IPS-20b (cell line): ENCODE results near the gene ZNF488.

Source experiments
- H3K27ac ChIP-seq: one replicate; pipeline ENCODE4 v1.5.1; 2013; ENCODE audit warnings: low read length
- H3K27me3 ChIP-seq: 2 replicates; pipeline ENCODE4 v1.6.1; 2013; ENCODE audit warnings: mild to moderate bottlenecking, low read length, inconsistent platforms; ENCODE audit not compliant: insufficient read depth
- H3K36me3 ChIP-seq: 2 replicates; pipeline ENCODE4 v1.6.1; 2013; ENCODE audit warnings: low read depth, mild to moderate bottlenecking, inconsistent platforms, low read length, moderate library complexity; ENCODE audit not compliant: insufficient read depth
- H3K4me1 ChIP-seq: 2 replicates; pipeline ENCODE4 v1.6.1; 2013; ENCODE audit warnings: mild to moderate bottlenecking, control low read depth, inconsistent platforms, low read length, moderate library complexity; ENCODE audit not compliant: insufficient read depth
- H3K4me3 ChIP-seq: 2 replicates; pipeline ENCODE4 v1.5.1; 2013; ENCODE audit warnings: mild to moderate bottlenecking, low read length, inconsistent platforms
- H3K9ac ChIP-seq: 2 replicates; pipeline ENCODE4 v1.6.1; 2013; ENCODE audit warnings: low read depth, mild to moderate bottlenecking, inconsistent platforms, low read length, moderate library complexity
- H3K9me3 ChIP-seq: 2 replicates; pipeline ENCODE4 v1.6.1; 2013; ENCODE audit warnings: mild to moderate bottlenecking, low read depth, low read length, inconsistent platforms; ENCODE audit not compliant: insufficient read depth

Gene ZNF488

DNA sequence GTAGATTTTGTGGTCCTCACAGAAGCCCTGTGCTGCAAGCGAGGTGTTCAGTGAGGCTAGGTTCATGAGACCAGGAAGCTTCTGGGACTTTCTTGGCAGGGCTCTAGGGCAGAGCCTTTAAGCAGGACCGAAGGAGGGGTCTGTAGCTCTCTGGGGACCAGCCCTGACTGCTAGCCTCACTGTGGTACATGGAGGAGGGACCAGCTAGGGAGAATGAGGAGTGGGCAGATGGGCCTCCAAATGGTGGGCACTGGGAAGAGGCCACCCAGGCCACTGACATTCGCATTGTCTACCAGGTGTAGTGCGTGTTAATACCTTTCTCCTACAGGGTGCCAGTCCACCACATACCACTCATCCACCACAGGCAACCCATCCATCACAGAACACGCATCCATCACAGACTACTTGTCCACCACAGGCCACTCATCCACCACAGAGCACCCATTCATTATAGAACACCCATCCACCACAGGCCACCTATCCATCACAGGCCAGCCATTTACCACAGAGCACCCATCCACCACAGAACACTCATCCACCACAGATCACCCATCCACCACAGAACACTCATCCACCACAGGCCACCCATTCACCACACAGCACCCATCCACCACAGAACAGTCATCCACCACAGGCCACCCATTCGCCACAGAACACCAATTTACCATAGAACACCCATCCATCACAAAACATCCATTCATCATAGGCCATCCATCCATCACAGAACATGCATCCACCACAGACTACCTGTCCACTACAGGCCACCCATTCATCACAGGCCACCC is 31.6 kb upstream of the ZNF488 start:
- H3K4me1 ChIP-seq = peaks cover 4% of the 10 kb centered on the region; the same call in 1 of the 2 replicates
- H3K9me3 ChIP-seq = no peaks in the 10 kb centered on the region
- no peak overlapping the region for H3K27ac ChIP-seq
- no peak overlapping the region for H3K4me3 ChIP-seq
- H3K36me3 ChIP-seq = no peaks in the 10 kb centered on the region
- no peak overlapping the region for H3K9ac ChIP-seq
- H3K27me3 ChIP-seq = no peaks in the 10 kb centered on the region

DNA sequence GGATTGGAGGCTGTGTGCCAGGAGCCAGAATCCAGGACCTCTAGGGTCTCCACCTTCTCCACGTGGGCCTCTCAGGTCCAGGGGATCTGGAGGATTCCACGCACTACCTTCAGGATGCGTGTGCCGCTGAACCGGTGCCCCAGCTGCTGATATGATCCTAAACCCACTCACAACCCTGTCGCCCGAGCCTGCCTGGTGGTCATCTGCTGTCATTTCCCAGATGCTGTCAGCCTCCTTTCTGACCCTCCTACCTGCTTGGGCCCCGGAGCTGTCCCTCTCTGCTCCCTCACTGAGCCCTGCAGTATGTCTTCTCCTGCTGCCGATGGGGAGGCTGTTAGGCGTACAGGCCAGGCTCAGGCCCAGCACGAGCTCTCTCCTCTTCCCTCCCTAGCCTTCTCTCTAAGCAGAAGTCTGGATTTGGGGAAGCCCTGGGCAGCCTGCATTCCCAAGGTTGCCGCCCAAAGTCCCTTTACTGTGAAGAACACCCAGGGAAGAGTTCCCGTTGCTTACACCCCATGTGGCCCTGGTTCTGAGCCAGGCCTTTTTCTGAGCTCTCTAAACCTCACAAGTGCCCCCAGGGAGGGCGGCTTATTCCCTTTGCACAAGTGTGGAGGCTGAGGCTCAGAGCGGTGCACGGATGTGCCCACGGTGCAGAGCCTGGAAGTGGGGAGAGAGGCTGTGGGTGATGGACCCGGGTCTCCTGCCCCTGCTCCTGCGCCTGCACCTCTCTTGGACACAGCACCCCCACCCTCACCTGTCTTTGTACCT is 30.8 kb upstream of the ZNF488 start:
- Histone ChIP-seq H3K9ac (no peak overlapping the region), H3K9me3 (no peaks in the 10 kb centered on the region), H3K4me3 (no peak overlapping the region), H3K36me3 (no peaks in the 10 kb centered on the region), H3K4me1 (no peaks in the 10 kb centered on the region), H3K27ac (no peak overlapping the region), H3K27me3 (no peaks in the 10 kb centered on the region)

DNA sequence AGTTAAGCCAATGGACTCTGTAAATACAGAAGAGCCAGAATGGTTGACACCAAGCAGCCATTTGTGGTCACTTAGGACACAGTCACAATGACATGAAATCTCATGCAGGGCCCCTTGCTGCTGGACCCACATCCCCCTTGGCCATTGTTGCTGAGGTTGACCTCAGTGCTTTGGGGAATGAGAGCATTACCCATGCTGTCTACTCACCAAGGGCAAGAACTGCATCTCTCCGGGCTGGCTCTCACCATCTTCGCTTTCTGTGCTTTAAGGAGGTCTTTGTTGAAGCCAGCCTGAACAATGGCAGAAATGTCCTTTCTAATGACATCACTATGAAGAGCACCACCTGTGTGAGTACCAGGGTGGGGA is 30.1 kb upstream of the ZNF488 start:
- Histone ChIP-seq H3K27me3 (no peaks in the 10 kb centered on the region), H3K9ac (no peak overlapping the region), H3K27ac (no peak overlapping the region), H3K4me3 (no peak overlapping the region), H3K9me3 (no peaks in the 10 kb centered on the region), H3K36me3 (no peaks in the 10 kb centered on the region), H3K4me1 (no peaks in the 10 kb centered on the region)

DNA sequence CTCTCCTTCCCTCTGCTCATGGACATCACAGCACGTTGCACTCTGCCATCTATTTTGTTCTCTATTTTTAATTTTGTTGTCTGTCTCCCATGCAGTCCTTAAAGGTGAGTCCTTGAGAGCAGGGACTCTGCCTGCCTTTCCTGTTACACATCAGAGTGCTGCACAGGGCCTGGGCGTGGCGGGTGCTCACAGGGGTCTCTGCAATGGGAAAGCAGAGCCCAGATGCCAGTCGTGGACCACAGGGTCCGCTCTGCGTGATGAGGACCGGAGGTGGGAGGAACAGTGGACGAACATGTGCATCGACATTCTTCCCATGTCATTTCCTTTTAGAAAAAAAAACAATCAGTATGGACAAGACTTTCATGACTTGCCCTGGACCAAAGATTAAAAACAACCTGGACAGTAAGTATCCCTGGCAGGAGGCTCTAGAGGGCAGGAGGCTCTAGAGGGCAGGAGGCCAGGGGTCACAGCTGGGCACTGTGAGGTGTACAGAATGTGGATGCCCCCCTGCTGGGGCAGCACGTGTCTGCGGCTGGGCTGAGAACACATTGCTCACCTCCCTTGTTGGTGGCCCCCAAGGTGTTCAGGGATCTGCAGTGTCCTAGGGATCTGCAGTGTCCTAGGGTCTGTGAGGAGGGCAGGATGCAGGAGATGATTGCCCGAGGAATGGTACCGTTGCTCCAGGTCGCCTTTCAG is 29.6 kb upstream of the ZNF488 start:
- no peak overlapping the region for H3K27ac ChIP-seq
- no peaks in the 10 kb centered on the region for H3K36me3 ChIP-seq
- no peaks in the 10 kb centered on the region for H3K9me3 ChIP-seq
- no peaks in the 10 kb centered on the region for H3K27me3 ChIP-seq
- no peaks in the 10 kb centered on the region for H3K4me1 ChIP-seq
- no peak overlapping the region for H3K4me3 ChIP-seq
- no peak overlapping the region for H3K9ac ChIP-seq

DNA sequence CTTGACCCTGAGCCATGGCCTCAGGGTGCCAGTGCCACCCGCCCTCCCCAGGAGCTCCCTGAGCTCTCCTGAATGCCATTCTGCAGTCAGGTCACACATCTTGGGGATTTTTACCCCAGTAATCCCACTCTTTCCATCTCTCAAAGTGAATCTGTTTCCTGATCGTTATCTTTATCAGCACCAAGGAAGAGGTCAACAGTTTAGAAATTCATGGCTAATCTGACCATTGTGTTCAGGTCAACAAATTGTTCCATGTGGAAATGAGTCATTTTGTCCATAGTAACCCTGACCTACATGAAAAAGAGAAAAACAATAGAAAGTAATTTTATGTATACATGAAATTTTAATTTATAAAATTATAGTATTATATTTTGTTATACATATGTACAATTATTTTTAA is 28.8 kb upstream of the ZNF488 start:
- no peaks in the 10 kb centered on the region for H3K4me1 ChIP-seq
- H3K27me3 ChIP-seq = no peaks in the 10 kb centered on the region
- H3K4me3 ChIP-seq = no peak overlapping the region
- H3K27ac ChIP-seq = no peak overlapping the region
- H3K36me3 ChIP-seq = no peaks in the 10 kb centered on the region
- H3K9ac ChIP-seq = no peak overlapping the region
- no peaks in the 10 kb centered on the region for H3K9me3 ChIP-seq

DNA sequence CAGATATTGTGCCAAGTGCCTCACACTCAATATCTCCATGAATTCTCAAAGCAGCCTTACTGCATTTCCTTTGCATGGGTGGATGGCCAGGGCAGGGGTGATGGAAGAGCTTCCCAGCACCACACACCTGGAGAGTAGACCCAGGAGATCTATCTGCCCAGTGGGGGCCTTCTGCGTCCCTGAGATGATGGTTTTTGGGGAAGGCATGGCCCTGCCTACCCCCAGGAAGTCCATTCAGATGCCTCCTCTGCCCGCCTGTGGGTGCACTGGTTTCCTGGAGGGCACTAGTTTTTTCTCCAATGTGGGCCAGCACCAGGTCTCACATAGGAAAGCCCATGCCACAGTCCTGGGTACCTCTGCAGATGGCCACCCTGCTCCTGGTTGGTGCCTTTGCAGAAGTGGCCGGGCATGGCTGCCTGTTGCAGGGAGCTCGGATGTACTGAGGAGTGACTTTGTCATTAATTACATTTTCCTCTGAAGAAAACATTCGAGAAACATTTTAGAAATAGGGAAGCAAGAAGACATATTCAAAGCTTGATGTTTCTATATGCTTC is 28.2 kb upstream of the ZNF488 start:
- no peak overlapping the region for H3K27ac ChIP-seq
- H3K36me3 ChIP-seq = no peaks in the 10 kb centered on the region
- H3K4me1 ChIP-seq = no peaks in the 10 kb centered on the region

DNA sequence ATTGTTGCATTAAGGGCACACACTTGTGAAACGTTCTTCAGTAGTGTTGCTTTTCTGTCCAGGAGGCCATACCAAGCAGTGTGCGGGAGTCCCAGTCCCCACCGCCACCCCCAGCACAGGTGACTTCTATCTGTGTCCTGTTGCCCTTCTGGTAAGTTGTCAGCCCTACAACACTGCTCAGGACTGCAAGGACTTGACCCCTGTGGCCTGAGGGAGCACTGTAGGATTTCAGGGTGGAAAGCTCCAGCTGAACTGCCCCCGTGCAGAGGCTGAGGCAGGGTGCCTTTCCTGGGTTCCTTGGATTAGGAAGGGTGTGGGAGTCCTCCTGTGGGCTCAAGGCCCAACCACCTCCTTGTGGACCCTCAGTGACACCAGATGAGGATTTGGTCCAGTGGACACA is 26.8 kb upstream of the ZNF488 start:
- Histone ChIP-seq H3K36me3 (no peaks in the 10 kb centered on the region), H3K4me3 (no peak overlapping the region), H3K9me3 (no peaks in the 10 kb centered on the region), H3K27ac (no peak overlapping the region), H3K27me3 (no peaks in the 10 kb centered on the region), H3K9ac (no peak overlapping the region), H3K4me1 (no peaks in the 10 kb centered on the region)

More for the DNA sequence above, 28.2 kb upstream of the ZNF488 start:
- Histone ChIP-seq H3K9ac (no peak overlapping the region), H3K4me3 (no peak overlapping the region), H3K9me3 (no peaks in the 10 kb centered on the region), H3K27me3 (no peaks in the 10 kb centered on the region)

DNA sequence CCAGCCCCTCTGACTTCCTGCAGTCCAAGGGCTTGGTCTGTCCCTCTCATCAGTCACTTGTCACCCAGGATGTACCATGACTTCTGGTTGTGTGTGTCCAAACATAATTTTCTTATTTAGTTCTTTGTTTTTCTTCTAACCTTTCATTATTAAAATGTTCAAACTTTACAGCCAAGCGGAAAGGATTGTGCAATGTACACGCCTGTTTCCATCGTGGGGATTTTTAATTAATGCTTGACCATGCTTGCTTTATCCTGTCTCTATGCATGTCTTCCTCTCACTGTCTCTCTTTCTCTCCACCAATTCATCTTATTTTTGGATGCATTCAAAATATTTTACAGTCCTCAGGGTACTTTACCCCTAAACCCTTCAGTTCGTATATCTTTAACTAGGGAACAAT is 26.2 kb upstream of the ZNF488 start:
- Histone ChIP-seq H3K9me3 (no peaks in the 10 kb centered on the region), H3K27ac (no peak overlapping the region), H3K9ac (no peak overlapping the region), H3K36me3 (no peaks in the 10 kb centered on the region), H3K4me1 (no peaks in the 10 kb centered on the region), H3K4me3 (no peak overlapping the region), H3K27me3 (no peaks in the 10 kb centered on the region)

DNA sequence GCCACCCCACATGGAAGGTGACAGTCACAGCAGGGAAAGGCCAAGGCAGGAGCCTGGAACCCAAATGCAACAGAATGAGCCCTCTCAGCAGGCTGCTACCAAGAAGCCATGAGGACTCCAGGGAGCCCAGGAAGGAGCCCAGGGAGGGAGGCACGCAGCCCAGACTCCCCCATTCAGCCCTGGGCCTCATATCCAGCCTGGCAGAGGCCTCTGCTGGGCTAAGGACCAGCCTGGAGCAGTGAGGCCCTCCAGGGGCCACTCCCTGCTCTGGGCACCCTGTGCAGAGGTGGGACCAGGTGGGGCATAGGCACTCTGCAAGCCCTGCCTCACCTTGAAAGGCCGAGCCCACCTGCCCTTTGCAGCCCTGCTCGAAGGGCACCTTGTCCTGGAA is 25.8 kb upstream of the ZNF488 start:
- H3K27me3 ChIP-seq = no peaks in the 10 kb centered on the region
- H3K36me3 ChIP-seq = no peaks in the 10 kb centered on the region
- no peak overlapping the region for H3K4me3 ChIP-seq
- no peak overlapping the region for H3K9ac ChIP-seq
- no peaks in the 10 kb centered on the region for H3K9me3 ChIP-seq
- no peak overlapping the region for H3K27ac ChIP-seq
- no peaks in the 10 kb centered on the region for H3K4me1 ChIP-seq

DNA sequence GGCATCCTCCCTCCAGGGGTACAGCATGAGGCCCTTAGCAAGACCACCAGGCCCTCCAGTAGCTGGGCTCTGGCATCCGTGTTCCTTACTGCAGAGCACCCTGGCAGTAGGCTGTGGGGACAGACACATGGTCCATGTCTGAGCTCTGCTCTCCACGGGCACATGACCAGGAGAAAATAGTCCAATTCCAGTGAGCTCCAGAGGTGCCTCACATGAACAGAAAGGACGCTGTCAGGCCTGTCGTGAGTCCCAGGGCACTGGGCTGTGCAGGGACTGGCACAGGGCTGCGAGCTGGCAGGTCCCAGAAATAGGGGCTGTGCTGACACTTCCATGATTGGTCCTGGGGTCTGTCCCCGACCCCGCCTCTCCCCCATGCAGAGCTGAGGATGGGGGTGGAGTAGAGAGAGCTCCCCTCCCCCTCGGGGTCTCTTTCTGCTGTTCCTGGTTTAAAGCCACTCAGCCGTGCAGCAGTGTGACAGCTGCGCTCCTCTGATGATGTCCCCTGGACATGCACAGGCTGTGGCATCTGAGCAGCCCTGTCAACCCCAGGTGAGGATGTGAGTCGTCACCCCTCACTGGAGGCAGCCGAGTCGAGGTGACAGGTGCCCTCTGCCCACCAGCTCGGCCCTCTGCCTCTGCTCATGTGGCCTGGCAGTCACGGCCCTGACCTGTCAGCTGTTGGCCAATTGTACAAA is 25.2 kb upstream of the ZNF488 start:
- Histone ChIP-seq H3K9me3 (no peaks in the 10 kb centered on the region), H3K27ac (no peak overlapping the region), H3K9ac (no peak overlapping the region), H3K36me3 (no peaks in the 10 kb centered on the region), H3K27me3 (no peaks in the 10 kb centered on the region), H3K4me3 (no peak overlapping the region), H3K4me1 (peaks cover 2% of the 10 kb centered on the region; the same call in 1 of the 2 replicates)

DNA sequence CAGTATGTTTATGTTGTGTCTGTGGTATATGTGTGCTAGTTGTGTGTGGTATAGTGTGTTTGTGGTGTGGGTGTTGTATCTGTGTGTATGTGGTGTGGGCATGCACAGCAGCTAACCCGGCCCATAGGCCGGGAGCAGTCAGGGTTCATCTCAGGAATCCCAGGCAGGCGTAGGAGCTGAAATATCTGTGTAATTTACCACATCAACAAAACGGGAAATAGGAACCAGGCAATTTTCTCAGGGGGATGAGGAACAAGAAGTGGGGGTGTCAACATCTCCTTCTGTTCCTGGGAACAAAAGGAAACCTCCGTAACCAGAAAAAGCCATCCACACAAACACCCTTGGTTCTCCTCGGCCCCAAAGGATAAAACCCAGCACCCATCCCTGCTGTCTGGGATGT is 24.5 kb upstream of the ZNF488 start:
- Histone ChIP-seq H3K27ac (no peak overlapping the region), H3K4me1 (peaks cover 9% of the 10 kb centered on the region; the same call in 1 of the 2 replicates), H3K36me3 (no peaks in the 10 kb centered on the region), H3K9ac (no peak overlapping the region), H3K27me3 (no peaks in the 10 kb centered on the region), H3K9me3 (no peaks in the 10 kb centered on the region), H3K4me3 (no peak overlapping the region)
